GM21786 (cell line): ENCODE measurements around the gene METTL8.
"Not testable (repeated sequence)": the region's sequence is repeated elsewhere in the genome, so short reads cannot be mapped to it uniquely, and the experiment has no call there.

Experiments
- ATAC-seq: cut with Tn5 transposase; IDR thresholded peaks from one replicate; pipeline ENCODE4 v1.9.1; 2021; ENCODE audit not compliant: unreplicated experiment

Gene METTL8

GRCh38 chr2:171402906-171403580, 30.7 kb downstream of the METTL8 start:
- no peak for ATAC-seq

GRCh38 chr2:171401947-171402346, 31.8 kb downstream of the METTL8 start:
- ATAC-seq, result no peak

GRCh38 chr2:171400395-171400794, 33.4 kb downstream of the METTL8 start:
- ATAC-seq, result no peak

- ATAC-seq, result no peak
Measured at GRCh38 chr2:171399292-171399691, 34.5 kb downstream of the METTL8 start.

- no peak for ATAC-seq
Measured at GRCh38 chr2:171394164-171394740, 39.5 kb downstream of the METTL8 start.

GRCh38 chr2:171393487-171393886, 40.3 kb downstream of the METTL8 start:
- no peak for ATAC-seq

- ATAC-seq, result no peak
Measured at GRCh38 chr2:171391532-171391931, 42.3 kb downstream of the METTL8 start.

- ATAC-seq, result no peak
Measured at GRCh38 chr2:171390941-171391516, 42.8 kb downstream of the METTL8 start.

GRCh38 chr2:171389780-171390179, 44.0 kb downstream of the METTL8 start:
- ATAC-seq, result peak; percentile 14

GRCh38 chr2:171389325-171389724, 44.5 kb downstream of the METTL8 start:
- peak; percentile 57 for ATAC-seq

GRCh38 chr2:171387052-171387451, 46.7 kb downstream of the METTL8 start:
- no peak for ATAC-seq

- no peak for ATAC-seq
Measured at GRCh38 chr2:171386627-171387026, 47.2 kb downstream of the METTL8 start.

GRCh38 chr2:171383134-171383533, 50.7 kb downstream of the METTL8 start:
- no peak for ATAC-seq

- not testable (repeated sequence) for ATAC-seq
Measured at GRCh38 chr2:171382175-171382574, 51.6 kb downstream of the METTL8 start.

GRCh38 chr2:171377852-171378251, 55.9 kb downstream of the METTL8 start:
- ATAC-seq, result not testable (repeated sequence)

- no peak for ATAC-seq
Measured at GRCh38 chr2:171367692-171368091, 66.1 kb downstream of the METTL8 start.

- ATAC-seq, result no peak
Measured at GRCh38 chr2:171365778-171366177, 68.0 kb downstream of the METTL8 start.

- no peak for ATAC-seq
Measured at GRCh38 chr2:171365232-171365631, 68.6 kb downstream of the METTL8 start.

GRCh38 chr2:171362396-171362795, 71.4 kb downstream of the METTL8 start:
- no peak for ATAC-seq

- ATAC-seq, result no peak
Measured at GRCh38 chr2:171360905-171361304, 72.9 kb downstream of the METTL8 start.

- not testable (repeated sequence) for ATAC-seq
Measured at GRCh38 chr2:171353746-171354145, 80.0 kb downstream of the METTL8 start.

- no peak for ATAC-seq
Measured at GRCh38 chr2:171348056-171348455, 85.7 kb downstream of the METTL8 start.
